ENCODE data around the gene FAF1. TPM values are rescaled to one million over a fixed set of nuclear protein-coding genes. Genes with fewer than 3 reads are reported as not detected.

The FAF1 gene
- total and polyA plus RNA-seq, 2 of the 8 experiments (the other 6 are each of a cell fraction or from before 2014, with no cell fraction given), result 10.8 to 65.9 TPM

GRCh38 chr1:50659107-50659662 is 300.9 kb downstream of the FAF1 start:
- Histone ChIP-seq H2BK5ac (ENCODE audit: low read depth, low read length) (no peak overlapping the region), H3K14ac (ENCODE audit: insufficient read length) (no peak overlapping the region), H3K79me1 (ENCODE audit: low read depth, low read length) (no peaks in the 10 kb centered on the region), H2BK15ac (ENCODE audit: low read length) (no peak overlapping the region), H3K27ac (ENCODE audit: low read depth, low read length) (no peak overlapping the region), H2BK120ac (replicated peaks; ENCODE audit: low read depth, low read length) (no peak overlapping the region), H4K20me1 (replicated peaks in 1 of 2; ENCODE audit: control insufficient read depth in 1 of 2, insufficient read depth in 2 of 2, low read length in 2 of 2) (no peaks in the 10 kb centered on the region), H4K91ac (replicated peaks; ENCODE audit: insufficient read length, low read length) (no peak overlapping the region), H3K9me3 (ENCODE audit: insufficient read depth in 2 of 2, low read depth in 1 of 2, low read length in 1 of 2) (no peaks in the 10 kb centered on the region), H4K5ac (ENCODE audit: insufficient read length, low read depth, low read length) (no peak overlapping the region), H4K8ac (ENCODE audit: extremely low read depth, insufficient read depth, low read length) (no peak overlapping the region), H2BK20ac (ENCODE audit: low read length) (no peak overlapping the region), H3K23ac (ENCODE audit: insufficient read length) (no peak overlapping the region), H3K4me3 (ENCODE audit: extremely low read depth in 1 of 4, insufficient read depth in 2 of 4, low read depth in 3 of 4, low read length in 4 of 4) (no peak overlapping the region), H3K23me2 (ENCODE audit: low read depth, low read length) (no peaks in the 10 kb centered on the region), H3K9ac (replicated peaks in 1 of 4; ENCODE audit: extremely low read depth in 1 of 4, low read depth in 3 of 4, low read length in 3 of 4) (no peak overlapping the region), H3K27me3 (replicated peaks in 1 of 4; ENCODE audit: control insufficient read depth in 3 of 4, extremely low read depth in 1 of 4, insufficient read depth in 3 of 4, low read length in 3 of 4) (no peaks in the 10 kb centered on the region), H2AK5ac (ENCODE audit: low read depth, low read length) (no peak overlapping the region), H3K4me1 (replicated peaks in 1 of 4; ENCODE audit: control insufficient read depth in 3 of 4, insufficient read depth in 4 of 4, low read length in 3 of 4) (peaks cover 0 to 5% (median 0%) of the 10 kb centered on the region in 4 experiments; a peak in 1 of 7 replicates), H2BK12ac (ENCODE audit: low read depth, low read length) (no peak overlapping the region), H2AFZ (ENCODE audit: low read length) (no peak overlapping the region), H3K79me2 (ENCODE audit: control insufficient read depth in 1 of 2, insufficient read depth in 2 of 2, low read length in 2 of 2) (no peaks in the 10 kb centered on the region), H3K36me3 (ENCODE audit: control insufficient read depth in 2 of 4, insufficient read depth in 4 of 4, low read length in 3 of 4) (no peaks in the 10 kb centered on the region), H3K18ac (ENCODE audit: extremely low read depth, low read length) (no peak overlapping the region), H3K4ac (replicated peaks; ENCODE audit: insufficient read length, low read depth, low read length) (no peak overlapping the region), H3K56ac (replicated peaks; ENCODE audit: insufficient read length, low read depth, low read length) (no peak overlapping the region), H3K4me2 (ENCODE audit: insufficient read depth in 1 of 2, low read depth in 2 of 2, low read length in 2 of 2) (no peak overlapping the region)
- FAIRE-seq, result no peak
- DNase-seq (ENCODE audit: low read depth in 1 of 2, low spot score in 2 of 2), result no peak
- ChIA-PET CTCF (ENCODE audit: partially characterized antibody) (no interaction called here), POLR2A (ENCODE audit: partially characterized antibody) (no interaction called here)
- 72% methylated on average over 2 of the region's 2 CpGs; no CpG with 5 or more reads in 1 of the 2 experiments for WGBS, 2 experiments (ENCODE audit: extremely low coverage in 1 of 2, insufficient coverage in 1 of 2, insufficient read length in 1 of 2, insufficient replicate concordance in 2 of 2, low coverage in 1 of 2, low lambda C conversion rate in 2 of 2, missing lambda C conversion rate in 1 of 2)
- TF ChIP-seq BRCA1 (IDR thresholded peaks at IDR 0.05; ENCODE audit: low read depth, low read length), result no peak
- no peak for TF ChIP-seq EP300 (IDR thresholded peaks at IDR 0.05; ENCODE audit: borderline replicate concordance in 1 of 2, low read depth in 2 of 2, low read length in 2 of 2)
- no peak for TF ChIP-seq SIX5 (IDR thresholded peaks at IDR 0.05; ENCODE audit: low read depth, low read length)
- TF ChIP-seq BACH1 (IDR thresholded peaks at IDR 0.05; ENCODE audit: low read length), result no peak
- TF ChIP-seq SAP30 (IDR thresholded peaks at IDR 0.05; ENCODE audit: insufficient read depth, insufficient replicate concordance, low read length), result no peak
- TF ChIP-seq CTBP2 (IDR thresholded peaks at IDR 0.05; ENCODE audit: borderline replicate concordance, insufficient read depth, insufficient read length, low read length), result no peak
- TF ChIP-seq RFX5 (IDR thresholded peaks at IDR 0.05; ENCODE audit: borderline replicate concordance, low read depth, low read length), result no peak
- no peak for TF ChIP-seq CTCF (IDR thresholded peaks at IDR 0.05; ENCODE audit: control extremely low read depth in 1 of 3, insufficient read depth in 1 of 3, low read depth in 1 of 3, low read length in 3 of 3)
- no peak for TF ChIP-seq SIRT6 (IDR thresholded peaks at IDR 0.05; ENCODE audit: low read length)
- no peak for TF ChIP-seq POU5F1 (IDR thresholded peaks at IDR 0.05; ENCODE audit: low read depth, low read length)

Measured in H1 (cell line).